Neural cell (in vitro differentiated cells): ENCODE measurements around the gene SNRPA1. TPM values are rescaled to one million over a fixed set of nuclear protein-coding genes. Genes with fewer than 3 reads are reported as not detected.

Experiments used
- H2AFZ ChIP-seq: fragments of 200-600, 300-800 bp; sonication (generic), shearing (Covaris generic); 2 replicates; pipeline ENCODE4 v1.6.0; 2014; ENCODE audit warnings: low read depth, mild to moderate bottlenecking, antibody characterized with exemption, low read length, moderate library complexity
- H3F3A ChIP-seq: fragments of 200-600 bp; shearing (Covaris generic); 2 replicates; pipeline ENCODE4 v1.6.1; 2016; ENCODE audit warnings: mild to moderate bottlenecking, moderate library complexity, mixed read lengths, antibody characterized with exemption, low read length; ENCODE audit not compliant: insufficient read depth, poor library complexity, severe bottlenecking
- H3K27ac ChIP-seq: fragments of 200-600, 300-800 bp; sonication (generic), shearing (Covaris generic); 2 replicates; pipeline ENCODE4 v1.5.1; 2014; ENCODE audit warnings: mild to moderate bottlenecking, low read length, moderate library complexity
- H3K27me3 ChIP-seq: fragments of 300-800, 200-600 bp; sonication (generic), shearing (Covaris generic); 2 replicates; pipeline ENCODE4 v1.6.0; 2014; ENCODE audit warnings: mild to moderate bottlenecking, low read depth, low read length, moderate library complexity; ENCODE audit not compliant: insufficient read depth
- H3K36me3 ChIP-seq: fragments of 300-800, 200-600 bp; sonication (generic), shearing (Covaris generic); 2 replicates; pipeline ENCODE4 v1.5.1; 2014; ENCODE audit warnings: mild to moderate bottlenecking, antibody characterized with exemption, low read length, moderate library complexity; ENCODE audit not compliant: insufficient read depth
- H3K4me2 ChIP-seq: fragments of 300-800, 200-600 bp; sonication (generic), shearing (Covaris generic); 2 replicates; pipeline ENCODE4 v1.6.0; 2014; ENCODE audit warnings: mild to moderate bottlenecking, low read length
- H3K4me3 ChIP-seq: fragments of 300-800, 200-600 bp; sonication (generic), shearing (Covaris generic); 2 replicates; pipeline ENCODE4 v1.5.1; 2014; ENCODE audit warnings: mild to moderate bottlenecking, low read length, moderate library complexity
- H3K79me2 ChIP-seq: fragments of 200-600 bp; shearing (Covaris generic); replicated peaks from 2 replicates; pipeline ENCODE4 v1.6.0; 2014; ENCODE audit warnings: mild to moderate bottlenecking, low read length, moderate library complexity; ENCODE audit not compliant: insufficient read depth
- H3K9ac ChIP-seq: fragments of 300-800, 200-600 bp; sonication (generic), shearing (Covaris generic); 2 replicates; pipeline ENCODE4 v1.6.1; 2016; ENCODE audit warnings: mild to moderate bottlenecking, low read length, mixed read lengths
- H3K9me2 ChIP-seq: fragments of 200-600 bp; shearing (Covaris generic); 2 replicates; pipeline ENCODE4 v1.6.1; 2016; ENCODE audit warnings: mild to moderate bottlenecking, low read length, mixed read lengths; ENCODE audit not compliant: insufficient read depth
- H3K9me3 ChIP-seq: fragments of 200-600, 300-800 bp; sonication (generic), shearing (Covaris generic); 2 replicates; pipeline ENCODE4 v1.6.1; 2016; ENCODE audit warnings: mild to moderate bottlenecking, mixed run types, low read length, moderate library complexity, mixed read lengths
- H4K20me1 ChIP-seq: fragments of 200-600 bp; shearing (Covaris generic); 2 replicates; pipeline ENCODE4 v1.6.1; 2016; ENCODE audit warnings: mild to moderate bottlenecking, mixed run types; ENCODE audit not compliant: insufficient read depth
- EP300 ChIP-seq: fragments of 450-650 bp; conservative IDR thresholded peaks from 2 replicates; pipeline ENCODE4 v1.6.1; 2014; ENCODE audit warnings: antibody characterized with exemption, mild to moderate bottlenecking, moderate library complexity; ENCODE audit not compliant: poor library complexity, severe bottlenecking
- EZH2 ChIP-seq: fragments of 200-600, 300-800 bp; shearing (Covaris generic), sonication (generic); IDR thresholded peaks from 2 replicates; pipeline ENCODE4 v1.6.1; 2014; ENCODE audit warnings: antibody characterized with exemption, low read length, borderline replicate concordance, mild to moderate bottlenecking; ENCODE audit not compliant: insufficient read depth, poor library complexity, severe bottlenecking
- MXI1 ChIP-seq: fragments of 450-650 bp; conservative IDR thresholded peaks from 2 replicates; pipeline ENCODE4 v1.6.1; 2014; ENCODE audit warnings: antibody characterized with exemption, mild to moderate bottlenecking; ENCODE audit not compliant: poor library complexity, severe bottlenecking
- POLR2AphosphoS5 ChIP-seq: IDR thresholded peaks from 2 replicates; pipeline ENCODE4 v1.6.1; 2012
- RAD21 ChIP-seq: fragments of 450-650 bp; conservative IDR thresholded peaks from 2 replicates; pipeline ENCODE4 v1.6.1; 2014; ENCODE audit warnings: antibody characterized with exemption, mild to moderate bottlenecking, moderate library complexity
- REST ChIP-seq: IDR thresholded peaks from 2 replicates; pipeline ENCODE4 v1.6.1; 2012; ENCODE audit warnings: borderline replicate concordance
- SMC3 ChIP-seq: fragments of 450-650 bp; conservative IDR thresholded peaks from 2 replicates; pipeline ENCODE4 v1.6.1; 2014; ENCODE audit warnings: antibody characterized with exemption, mild to moderate bottlenecking, moderate library complexity; ENCODE audit not compliant: poor library complexity
- TAF1 ChIP-seq: IDR thresholded peaks from 2 replicates; pipeline ENCODE4 v1.6.1; 2012; ENCODE audit warnings: low read depth
- polyA plus RNA-seq: library from polyadenylated mRNA; depleted of rRNA; stranded (reverse); fragments of >200 nt; gene quantifications from 2 replicates; pipeline ENCODE4 v1.2.3, GENCODE V29; 2014
- TF ChIP-seq, protein P1 (sequence below): fragments of 450-650 bp; IDR thresholded peaks from 2 replicates; pipeline ENCODE4 v1.5.1; 2014; ENCODE audit warnings: antibody characterized with exemption, mild to moderate bottlenecking, moderate library complexity; ENCODE audit not compliant: poor library complexity, severe bottlenecking

Gene SNRPA1
- polyA plus RNA-seq, 1 donor from 2014 or later = 53.6 TPM

DNA sequence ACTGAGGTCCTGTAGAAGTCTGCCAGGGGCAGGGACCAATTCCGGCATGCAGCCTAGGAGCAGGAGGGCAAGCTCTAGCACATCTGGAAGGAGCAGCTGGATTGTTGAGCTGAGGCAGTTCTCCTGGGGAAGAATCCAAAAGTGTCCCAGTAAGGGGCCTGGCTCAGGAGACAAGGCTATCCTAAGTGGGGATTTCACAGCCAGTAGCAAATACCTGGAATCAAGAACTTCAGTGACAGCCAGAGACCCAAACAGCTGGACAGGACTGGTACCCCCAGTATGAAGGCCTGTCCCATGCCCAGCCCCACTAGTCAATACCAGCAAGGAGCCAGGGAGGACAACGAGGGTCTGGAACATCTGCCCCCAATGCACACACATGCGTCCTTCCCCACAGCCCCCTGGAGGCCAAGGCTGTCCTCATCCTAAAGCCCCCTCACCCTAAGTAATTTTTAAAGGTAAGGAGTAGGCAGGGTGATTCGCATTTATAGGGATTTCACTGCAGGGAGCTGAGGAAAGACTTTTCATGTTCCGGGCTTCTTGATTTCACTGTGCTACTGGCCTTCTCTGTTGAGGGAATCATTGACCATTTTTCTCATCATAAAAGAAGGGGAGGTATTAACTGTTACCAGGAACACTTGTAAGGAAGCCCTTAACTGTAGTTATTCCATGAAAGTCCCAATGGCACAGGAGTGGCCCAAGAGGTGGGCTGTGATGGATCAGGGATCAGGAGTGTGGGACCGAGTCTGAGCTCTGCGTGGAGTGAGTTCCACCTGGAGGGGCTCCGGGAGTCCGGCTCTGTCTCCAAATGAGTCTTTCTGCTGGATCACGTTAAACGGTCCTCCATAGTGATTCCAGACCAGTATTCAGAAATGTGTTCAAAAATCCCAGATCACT lies 40.6 kb downstream of the SNRPA1 start:
- no peak overlapping the region for H2AFZ ChIP-seq
- H4K20me1 ChIP-seq = no peaks in the 10 kb centered on the region
- H3K79me2 ChIP-seq = peaks cover 13% of the 10 kb centered on the region
- H3K27ac ChIP-seq = no peak overlapping the region
- TF ChIP-seq, protein P1, sequence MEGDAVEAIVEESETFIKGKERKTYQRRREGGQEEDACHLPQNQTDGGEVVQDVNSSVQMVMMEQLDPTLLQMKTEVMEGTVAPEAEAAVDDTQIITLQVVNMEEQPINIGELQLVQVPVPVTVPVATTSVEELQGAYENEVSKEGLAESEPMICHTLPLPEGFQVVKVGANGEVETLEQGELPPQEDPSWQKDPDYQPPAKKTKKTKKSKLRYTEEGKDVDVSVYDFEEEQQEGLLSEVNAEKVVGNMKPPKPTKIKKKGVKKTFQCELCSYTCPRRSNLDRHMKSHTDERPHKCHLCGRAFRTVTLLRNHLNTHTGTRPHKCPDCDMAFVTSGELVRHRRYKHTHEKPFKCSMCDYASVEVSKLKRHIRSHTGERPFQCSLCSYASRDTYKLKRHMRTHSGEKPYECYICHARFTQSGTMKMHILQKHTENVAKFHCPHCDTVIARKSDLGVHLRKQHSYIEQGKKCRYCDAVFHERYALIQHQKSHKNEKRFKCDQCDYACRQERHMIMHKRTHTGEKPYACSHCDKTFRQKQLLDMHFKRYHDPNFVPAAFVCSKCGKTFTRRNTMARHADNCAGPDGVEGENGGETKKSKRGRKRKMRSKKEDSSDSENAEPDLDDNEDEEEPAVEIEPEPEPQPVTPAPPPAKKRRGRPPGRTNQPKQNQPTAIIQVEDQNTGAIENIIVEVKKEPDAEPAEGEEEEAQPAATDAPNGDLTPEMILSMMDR = no peak
- TF ChIP-seq REST (no peak), EP300 (no peak), POLR2AphosphoS5 (no peak), RAD21 (no peak), SMC3 (no peak), TAF1 (no peak), MXI1 (no peak), EZH2 (no peak)
- no peaks in the 10 kb centered on the region for H3K27me3 ChIP-seq
- H3K9me3 ChIP-seq = no peaks in the 10 kb centered on the region
- H3K4me3 ChIP-seq = no peak overlapping the region
- peaks cover 3% of the 10 kb centered on the region for H3F3A ChIP-seq
- no peaks in the 10 kb centered on the region for H3K9me2 ChIP-seq
- H3K4me2 ChIP-seq = no peak overlapping the region
- no peaks in the 10 kb centered on the region for H3K36me3 ChIP-seq
- no peak overlapping the region for H3K9ac ChIP-seq

- TF ChIP-seq RAD21 (no peak), TAF1 (no peak), REST (no peak)
- no peak overlapping the region for H2AFZ ChIP-seq
- H3K27ac ChIP-seq = no peak overlapping the region
- H3K9me3 ChIP-seq = no peaks in the 10 kb centered on the region
- peaks cover 26% of the 10 kb centered on the region for H3K79me2 ChIP-seq
- H3K36me3 ChIP-seq = no peaks in the 10 kb centered on the region
- peaks cover 3% of the 10 kb centered on the region for H3F3A ChIP-seq
- no peaks in the 10 kb centered on the region for H3K27me3 ChIP-seq
- H3K4me3 ChIP-seq = peak overlapping the region; percentile 75
- no peak overlapping the region for H3K9ac ChIP-seq
- H3K4me2 ChIP-seq = no peak overlapping the region
- no peaks in the 10 kb centered on the region for H4K20me1 ChIP-seq
- H3K9me2 ChIP-seq = no peaks in the 10 kb centered on the region
Measured at GRCh38 chr15:101252836-101253235, 42.2 kb downstream of the SNRPA1 start.
